HG03575 (cell line): Measurements from ENCODE around the gene LST1.

Source experiments
- ATAC-seq: cut with Tn5 transposase; IDR thresholded peaks from one replicate; pipeline ENCODE4 v1.9.1; 2021; ENCODE audit not compliant: unreplicated experiment, insufficient number of reproducible peaks, low FRiP score; ENCODE audit errors: extremely low read depth

Gene LST1

DNA sequence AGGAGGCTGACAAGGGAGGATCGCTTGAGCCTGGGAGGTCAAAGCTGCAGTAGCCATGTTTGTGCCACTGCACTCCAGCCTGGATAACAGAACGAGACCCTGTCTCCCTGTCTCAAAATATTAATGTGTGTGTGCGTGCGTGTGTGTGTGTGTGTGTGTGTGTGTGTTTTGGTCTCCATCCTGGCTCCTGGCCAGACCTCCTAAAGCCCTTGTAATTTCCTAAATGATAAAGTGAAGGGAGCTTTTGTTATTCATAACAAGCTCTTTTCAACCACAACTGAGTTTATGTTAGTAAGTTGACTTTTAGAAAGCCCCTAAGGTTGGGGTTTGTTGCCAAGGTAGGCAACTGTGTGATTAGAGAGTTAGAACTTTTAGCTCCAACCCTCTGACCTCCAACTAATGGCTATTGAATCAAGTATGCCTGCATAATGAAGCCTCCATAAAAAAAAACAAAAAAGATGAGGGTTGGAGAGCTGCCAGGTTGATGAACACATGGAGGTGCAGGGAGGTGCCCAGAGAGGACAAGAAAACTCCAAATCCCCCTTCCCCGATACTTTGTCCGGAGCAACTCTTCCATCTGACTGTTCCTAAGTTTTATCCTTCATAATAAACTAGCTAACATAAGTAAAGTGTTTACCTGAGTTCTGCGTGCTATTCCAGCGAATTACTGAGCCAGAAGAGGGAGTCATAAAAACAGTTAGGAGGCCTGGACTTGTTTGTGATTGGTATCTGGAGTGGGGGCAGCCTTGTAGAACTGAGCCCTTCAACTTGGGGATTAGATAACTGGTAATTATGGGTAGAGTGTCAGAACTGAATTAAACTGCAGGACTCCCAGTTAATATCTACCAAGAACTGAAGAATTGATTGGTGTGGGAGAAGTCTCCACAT is 23.7 kb downstream of the LST1 start:
- ATAC-seq = no peak

GRCh38 chr6:31610968-31611367 is 24.9 kb downstream of the LST1 start:
- ATAC-seq = no peak

GRCh38 chr6:31614075-31614619 is 28.1 kb downstream of the LST1 start:
- no peak for ATAC-seq

DNA sequence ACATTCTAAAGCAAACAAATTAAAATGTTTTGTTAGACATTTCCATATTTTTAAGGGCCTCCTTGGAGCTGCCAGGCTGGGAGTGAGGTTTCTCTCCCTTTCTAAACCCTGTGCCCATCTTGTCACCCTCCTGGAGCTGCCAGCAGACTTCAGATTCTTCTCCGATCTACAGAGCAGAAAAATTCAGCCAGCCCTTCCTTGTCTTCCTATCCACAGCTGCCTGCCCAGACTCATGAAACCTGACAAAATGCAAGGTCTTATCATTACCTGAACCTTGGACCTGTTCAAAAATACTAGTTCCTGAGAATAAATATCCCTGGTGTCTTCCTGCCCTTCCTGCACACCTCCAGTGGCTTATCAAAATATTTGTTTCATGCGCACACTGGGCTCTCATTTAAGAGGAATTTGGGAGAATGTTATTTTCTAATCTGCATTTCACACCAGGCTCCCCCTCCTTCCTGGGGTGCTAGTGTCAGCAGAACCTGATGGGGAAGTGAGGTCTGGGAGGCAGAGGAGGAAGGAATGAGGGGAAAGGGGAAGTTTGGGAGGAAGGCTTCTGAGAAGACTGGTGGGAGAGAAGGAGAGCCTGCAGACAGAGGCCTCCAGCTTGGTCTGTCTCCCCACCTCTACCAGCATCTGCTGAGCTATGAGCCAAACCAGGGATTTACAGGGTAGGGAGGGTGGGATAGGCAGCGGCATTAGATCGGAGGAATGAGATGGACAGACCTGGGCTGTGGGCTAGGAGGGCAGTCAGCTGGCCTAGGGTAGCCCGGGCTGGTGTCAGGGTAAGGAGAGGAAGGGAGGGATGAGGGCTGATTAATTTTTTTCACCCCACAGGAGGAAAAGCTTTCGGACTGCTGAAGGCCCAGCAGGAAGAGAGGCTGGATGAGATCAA is 28.9 kb downstream of the LST1 start, which contains the start of gene AIF1:
Gene AIF1 (plus strand): TSS at position 551 of the 895 bp plus-strand sequence. CDS start 96 bp downstream, at position 647.
- no peak for ATAC-seq

DNA sequence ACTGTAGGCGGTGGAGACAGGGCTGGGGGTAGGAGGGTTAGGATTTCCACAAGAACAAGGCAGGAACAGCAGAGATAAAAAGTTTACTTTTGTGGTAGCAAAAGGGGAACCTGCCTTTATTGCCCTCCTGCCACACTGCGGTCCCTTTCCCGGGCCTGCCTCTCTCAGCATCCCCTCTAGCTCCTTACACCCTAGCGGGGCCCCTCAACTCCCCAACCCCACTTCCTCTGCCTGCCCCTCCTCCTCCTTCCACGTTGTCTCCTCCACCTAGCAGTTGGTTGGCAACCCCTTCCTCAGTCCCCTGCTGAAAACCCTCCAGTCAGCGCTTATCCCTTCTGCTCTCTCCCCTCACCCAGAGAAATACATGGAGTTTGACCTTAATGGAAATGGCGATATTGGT is 29.7 kb downstream of the LST1 start:
- no peak for ATAC-seq

GRCh38 chr6:31617010-31617409 is 30.9 kb downstream of the LST1 start:
- no peak for ATAC-seq

DNA sequence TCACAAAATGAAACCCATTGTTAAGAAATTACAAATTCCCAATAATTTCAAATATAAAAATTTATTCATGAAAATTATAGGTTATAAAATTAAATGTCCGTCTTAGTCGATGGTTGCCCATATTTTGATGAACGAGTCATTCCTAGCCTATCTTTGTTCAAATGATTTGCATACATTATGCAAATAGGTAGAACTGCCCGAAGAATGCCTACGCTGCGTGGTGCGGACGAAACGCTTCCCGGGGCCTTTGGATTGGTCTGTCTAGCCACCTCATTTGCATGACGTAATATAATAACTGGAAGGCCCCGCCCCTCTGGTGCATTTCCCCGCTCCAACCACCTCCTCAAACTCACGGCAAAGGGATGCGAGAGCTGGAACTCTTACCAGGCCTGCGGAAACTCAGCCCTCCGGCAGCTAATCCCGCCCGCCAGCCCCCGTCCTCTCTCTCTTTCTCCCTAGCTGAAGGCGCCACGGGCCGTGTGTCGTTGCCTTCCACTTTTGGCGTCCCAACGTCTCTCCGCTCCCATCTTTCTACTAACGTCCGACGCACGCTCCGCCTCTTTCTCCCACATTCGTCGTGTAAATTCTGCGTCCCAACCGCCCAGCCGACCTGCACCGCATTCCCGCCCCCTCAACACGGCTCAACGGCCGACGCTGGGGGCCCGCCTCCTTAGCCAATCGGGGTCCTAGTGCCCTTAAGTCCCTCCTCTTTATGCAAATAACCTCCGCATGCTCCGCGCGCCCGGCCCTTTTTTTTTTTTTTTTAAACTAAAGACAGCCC is 33.9 kb downstream of the LST1 start:
- ATAC-seq = peak; percentile 44

- peak; percentile 7 for ATAC-seq
Measured at GRCh38 chr6:31620586-31621319, 34.7 kb downstream of the LST1 start, which contains the start of gene PRRC2A. TSS of gene PRRC2A (plus strand) at chr6:31620715. CDS start at chr6:31622790, 2,075 bp downstream.

DNA sequence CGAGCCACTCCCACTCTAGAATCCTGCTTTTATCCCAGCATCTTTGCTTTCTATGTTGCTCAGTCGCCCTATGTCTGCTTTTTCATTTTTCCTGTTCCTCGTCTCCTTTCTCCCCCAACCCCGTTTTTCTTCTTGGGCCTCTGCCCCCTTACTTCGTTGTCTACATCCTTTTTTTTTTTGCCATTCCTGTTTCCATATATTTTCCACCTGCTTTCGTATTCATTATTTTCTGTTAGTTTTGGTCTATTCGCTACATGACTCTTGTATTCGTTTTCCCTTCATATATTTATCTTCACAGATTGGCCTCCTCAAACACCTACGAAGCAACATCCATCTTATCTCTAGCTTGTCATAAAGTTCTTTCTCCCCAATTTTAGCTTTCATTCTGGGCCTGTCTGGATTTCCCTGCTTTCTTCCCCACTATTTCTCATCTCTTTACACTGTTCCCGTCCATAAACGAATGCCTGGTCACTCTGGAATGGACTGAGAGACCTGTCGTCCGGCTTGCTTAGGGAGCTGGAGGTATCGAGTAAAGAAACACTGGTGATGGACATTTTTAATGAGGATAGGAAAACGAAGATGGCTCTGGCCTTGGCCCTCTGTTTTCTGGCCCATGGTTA is 35.4 kb downstream of the LST1 start:
- no peak for ATAC-seq

GRCh38 chr6:31621991-31622390 is 35.9 kb downstream of the LST1 start:
- no peak for ATAC-seq

DNA sequence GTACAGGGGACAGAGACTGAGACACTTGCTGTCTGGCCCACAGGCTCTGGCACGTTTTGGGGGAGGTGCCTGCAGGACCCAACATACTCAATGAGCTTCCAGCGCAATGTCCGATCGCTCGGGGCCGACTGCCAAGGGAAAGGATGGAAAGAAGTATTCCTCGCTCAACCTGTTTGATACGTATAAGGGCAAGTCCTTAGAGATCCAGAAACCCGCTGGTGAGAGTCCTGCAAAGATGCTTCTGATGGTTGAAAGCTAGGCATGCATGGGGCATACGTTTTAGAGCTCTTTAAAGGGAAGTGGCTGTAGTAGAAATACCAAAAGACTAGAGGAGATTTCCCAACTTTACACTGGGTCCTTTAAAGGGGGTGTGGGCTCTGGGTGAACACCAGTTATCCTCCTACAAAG is 36.6 kb downstream of the LST1 start:
- ATAC-seq = no peak

- ATAC-seq = no peak
Measured at GRCh38 chr6:31624070-31624469, 38.0 kb downstream of the LST1 start.

DNA sequence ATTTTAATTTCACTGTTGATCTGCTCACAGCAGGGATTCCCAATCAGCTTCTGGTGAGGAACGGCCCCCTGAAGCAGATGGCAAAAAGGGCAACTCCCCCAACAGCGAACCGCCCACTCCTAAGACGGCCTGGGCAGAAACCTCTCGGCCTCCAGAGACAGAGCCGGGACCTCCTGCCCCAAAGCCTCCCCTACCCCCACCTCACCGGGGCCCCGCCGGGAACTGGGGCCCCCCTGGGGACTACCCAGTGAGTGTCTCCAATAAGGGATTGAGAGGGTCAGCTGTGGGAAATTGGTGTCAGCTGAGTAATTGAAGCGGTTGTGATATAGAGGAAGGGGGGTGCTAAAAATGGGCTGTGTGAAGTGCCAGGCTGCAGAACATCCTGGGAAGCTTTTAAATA is 40.9 kb downstream of the LST1 start:
- no peak for ATAC-seq

GRCh38 chr6:31627690-31628287 is 41.7 kb downstream of the LST1 start:
- no peak for ATAC-seq

DNA sequence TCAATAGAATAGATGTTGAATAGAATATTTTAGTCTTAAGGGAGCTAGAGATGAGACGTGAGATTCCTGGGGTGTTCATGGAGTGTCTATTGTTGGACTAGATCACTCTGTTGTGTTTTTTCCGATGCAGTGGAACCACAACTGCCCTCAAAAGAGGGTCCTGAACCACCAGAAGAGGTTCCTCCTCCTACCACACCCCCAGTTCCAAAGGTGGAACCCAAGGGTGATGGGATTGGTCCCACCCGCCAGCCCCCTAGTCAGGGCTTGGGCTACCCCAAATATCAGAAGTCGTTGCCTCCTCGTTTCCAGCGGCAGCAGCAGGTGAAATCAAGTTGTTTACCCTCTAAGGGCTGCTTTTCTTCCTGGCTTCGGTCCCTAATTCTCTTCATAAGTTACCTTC is 42.9 kb downstream of the LST1 start:
- ATAC-seq = no peak

DNA sequence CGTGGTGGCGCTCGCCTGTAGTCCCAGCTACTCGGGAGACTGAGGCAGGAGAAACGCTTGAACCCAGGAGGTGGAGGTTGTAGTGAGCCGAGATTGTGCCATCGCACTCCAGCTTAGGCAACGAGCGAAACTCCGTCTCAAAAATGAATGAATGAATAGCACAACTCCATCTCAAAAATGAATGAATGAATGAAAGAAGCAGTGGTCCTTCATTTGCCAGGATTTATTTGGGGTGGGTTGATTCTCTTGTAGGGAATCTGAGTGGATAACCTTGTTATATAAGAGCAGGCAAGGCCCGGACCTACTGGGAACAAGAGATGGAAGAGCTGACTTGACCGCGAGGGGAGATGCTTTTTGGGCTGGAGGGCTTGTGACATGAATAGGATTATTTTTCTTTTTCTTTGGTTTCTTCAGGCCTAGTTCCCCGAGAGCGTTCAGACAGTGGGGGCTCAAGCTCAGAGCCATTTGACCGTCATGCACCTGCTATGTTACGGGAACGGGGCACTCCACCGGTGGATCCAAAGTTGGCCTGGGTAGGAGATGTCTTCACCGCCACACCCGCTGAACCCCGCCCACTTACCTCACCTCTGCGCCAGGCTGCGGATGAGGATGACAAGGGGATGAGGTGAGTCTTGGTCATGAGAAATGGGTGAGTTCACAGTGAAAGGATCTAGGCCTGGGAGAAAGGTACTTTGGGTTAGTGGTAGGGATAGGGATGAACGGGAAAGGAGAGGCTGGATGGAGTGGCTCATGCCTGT is 44.3 kb downstream of the LST1 start:
- no peak for ATAC-seq

GRCh38 chr6:31631209-31631608 is 45.1 kb downstream of the LST1 start:
- ATAC-seq = no peak
